ENCODE results near the gene MAP3K15.

GRCh38 chrX:19541196-19541595 lies 25.9 kb upstream of the MAP3K15 start:
- TF ChIP-seq POLR2A (IDR thresholded peaks at IDR 0.05) (no peak), CTCF (IDR thresholded peaks at IDR 0.05) (no peak), EP300 (IDR thresholded peaks at IDR 0.05; ENCODE audit: low read depth) (no peak)
